ENCODE results near the gene KLF7. TPM values are rescaled to one million over a fixed set of nuclear protein-coding genes. Genes with fewer than 3 reads are reported as not detected.

Gene KLF7
- total RNA-seq, 1 experiment from 2014 or later = 17.1 TPM

DNA sequence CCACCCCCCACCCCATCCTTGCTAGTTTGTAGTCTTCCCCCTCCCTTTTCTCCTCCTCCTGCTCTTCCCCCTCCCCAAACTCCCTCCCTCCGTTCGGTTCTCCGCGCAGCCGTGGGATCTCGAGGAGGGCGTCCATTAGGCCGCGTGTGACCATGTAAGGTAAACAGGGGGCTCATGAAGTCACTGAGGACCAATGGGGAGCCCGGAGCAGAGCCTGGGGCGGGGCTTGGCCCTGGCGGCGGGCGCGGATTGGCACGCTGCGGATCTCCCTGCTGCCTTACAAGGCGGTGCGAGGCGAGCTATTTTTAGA, 246 bp upstream of the KLF7 start:
- CTCF ChIA-PET = interaction anchor here (0.5 kb wide), 1 partner anchor 114 kb away, joined by 3 read pairs; no protein-coding TSS in a partner anchor
- in situ Hi-C loops (cut with HindIII; ENCODE audit: low pct_unique_long_range_greater_than_20kb, low sequenced_read_pairs) = no loop called here
- BruUV-seq (replicated peaks) = no TSS peak
- H3K27ac ChIP-seq (ENCODE audit: low read length) = no peak overlapping the region
- no peaks in the 10 kb centered on the region for H3K9me3 ChIP-seq (ENCODE audit: control insufficient read depth, insufficient read depth, low read depth, low read length)
- TF ChIP-seq, protein P1, sequence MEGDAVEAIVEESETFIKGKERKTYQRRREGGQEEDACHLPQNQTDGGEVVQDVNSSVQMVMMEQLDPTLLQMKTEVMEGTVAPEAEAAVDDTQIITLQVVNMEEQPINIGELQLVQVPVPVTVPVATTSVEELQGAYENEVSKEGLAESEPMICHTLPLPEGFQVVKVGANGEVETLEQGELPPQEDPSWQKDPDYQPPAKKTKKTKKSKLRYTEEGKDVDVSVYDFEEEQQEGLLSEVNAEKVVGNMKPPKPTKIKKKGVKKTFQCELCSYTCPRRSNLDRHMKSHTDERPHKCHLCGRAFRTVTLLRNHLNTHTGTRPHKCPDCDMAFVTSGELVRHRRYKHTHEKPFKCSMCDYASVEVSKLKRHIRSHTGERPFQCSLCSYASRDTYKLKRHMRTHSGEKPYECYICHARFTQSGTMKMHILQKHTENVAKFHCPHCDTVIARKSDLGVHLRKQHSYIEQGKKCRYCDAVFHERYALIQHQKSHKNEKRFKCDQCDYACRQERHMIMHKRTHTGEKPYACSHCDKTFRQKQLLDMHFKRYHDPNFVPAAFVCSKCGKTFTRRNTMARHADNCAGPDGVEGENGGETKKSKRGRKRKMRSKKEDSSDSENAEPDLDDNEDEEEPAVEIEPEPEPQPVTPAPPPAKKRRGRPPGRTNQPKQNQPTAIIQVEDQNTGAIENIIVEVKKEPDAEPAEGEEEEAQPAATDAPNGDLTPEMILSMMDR (IDR thresholded peaks at IDR 0.05) = no peak
- TF ChIP-seq, protein P2, sequence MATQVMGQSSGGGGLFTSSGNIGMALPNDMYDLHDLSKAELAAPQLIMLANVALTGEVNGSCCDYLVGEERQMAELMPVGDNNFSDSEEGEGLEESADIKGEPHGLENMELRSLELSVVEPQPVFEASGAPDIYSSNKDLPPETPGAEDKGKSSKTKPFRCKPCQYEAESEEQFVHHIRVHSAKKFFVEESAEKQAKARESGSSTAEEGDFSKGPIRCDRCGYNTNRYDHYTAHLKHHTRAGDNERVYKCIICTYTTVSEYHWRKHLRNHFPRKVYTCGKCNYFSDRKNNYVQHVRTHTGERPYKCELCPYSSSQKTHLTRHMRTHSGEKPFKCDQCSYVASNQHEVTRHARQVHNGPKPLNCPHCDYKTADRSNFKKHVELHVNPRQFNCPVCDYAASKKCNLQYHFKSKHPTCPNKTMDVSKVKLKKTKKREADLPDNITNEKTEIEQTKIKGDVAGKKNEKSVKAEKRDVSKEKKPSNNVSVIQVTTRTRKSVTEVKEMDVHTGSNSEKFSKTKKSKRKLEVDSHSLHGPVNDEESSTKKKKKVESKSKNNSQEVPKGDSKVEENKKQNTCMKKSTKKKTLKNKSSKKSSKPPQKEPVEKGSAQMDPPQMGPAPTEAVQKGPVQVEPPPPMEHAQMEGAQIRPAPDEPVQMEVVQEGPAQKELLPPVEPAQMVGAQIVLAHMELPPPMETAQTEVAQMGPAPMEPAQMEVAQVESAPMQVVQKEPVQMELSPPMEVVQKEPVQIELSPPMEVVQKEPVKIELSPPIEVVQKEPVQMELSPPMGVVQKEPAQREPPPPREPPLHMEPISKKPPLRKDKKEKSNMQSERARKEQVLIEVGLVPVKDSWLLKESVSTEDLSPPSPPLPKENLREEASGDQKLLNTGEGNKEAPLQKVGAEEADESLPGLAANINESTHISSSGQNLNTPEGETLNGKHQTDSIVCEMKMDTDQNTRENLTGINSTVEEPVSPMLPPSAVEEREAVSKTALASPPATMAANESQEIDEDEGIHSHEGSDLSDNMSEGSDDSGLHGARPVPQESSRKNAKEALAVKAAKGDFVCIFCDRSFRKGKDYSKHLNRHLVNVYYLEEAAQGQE (IDR thresholded peaks at IDR 0.05; ENCODE audit: insufficient read depth in 1 of 2, low read depth in 2 of 2, low read length in 1 of 2) = no peak
- TF ChIP-seq TCF7L2 (IDR thresholded peaks at IDR 0.05; ENCODE audit: low read depth, low read length) = no peak
- no peak for TF ChIP-seq POLR2AphosphoS5 (IDR thresholded peaks at IDR 0.05; ENCODE audit: low read depth, low read length)
- 0 out of 2 replicates have a peak, but pooled peaks have one; percentile 21 for TF ChIP-seq SIN3A (IDR thresholded peaks at IDR 0.05; ENCODE audit: borderline replicate concordance, insufficient read depth, low read depth, low read length)
- no peaks in the 10 kb centered on the region for H3K27me3 ChIP-seq (ENCODE audit: control insufficient read depth, insufficient read depth, low read length)
- ATAC-seq (peak; percentile 89), DNase-seq (ENCODE audit: low read depth, low spot score) (peak; percentile 97)
- POLR2A ChIA-PET = interaction anchor here (0.5 to 0.7 kb wide), 4 partner anchors 13 to 665 kb away, joined by 3 to 4 read pairs (median 3); no protein-coding TSS in a partner anchor
- H3K4me3 ChIP-seq (ENCODE audit: low read depth in 2 of 2, low read length in 2 of 2) = peak overlapping the region; percentile 72 to 74
- intact Hi-C loops (cut with micrococcal nuclease; ENCODE audit: unreplicated experiment) = loop anchor here (5.0 to 10.0 kb wide), 2 partner anchors 184 to 361 kb away; no protein-coding TSS in a partner anchor
- peaks cover 32% of the 10 kb centered on the region for H3K4me1 ChIP-seq (ENCODE audit: control insufficient read depth, insufficient read depth, low read length)
- no peaks in the 10 kb centered on the region for H3K36me3 ChIP-seq (ENCODE audit: control insufficient read depth, insufficient read depth, low read length)

DNA sequence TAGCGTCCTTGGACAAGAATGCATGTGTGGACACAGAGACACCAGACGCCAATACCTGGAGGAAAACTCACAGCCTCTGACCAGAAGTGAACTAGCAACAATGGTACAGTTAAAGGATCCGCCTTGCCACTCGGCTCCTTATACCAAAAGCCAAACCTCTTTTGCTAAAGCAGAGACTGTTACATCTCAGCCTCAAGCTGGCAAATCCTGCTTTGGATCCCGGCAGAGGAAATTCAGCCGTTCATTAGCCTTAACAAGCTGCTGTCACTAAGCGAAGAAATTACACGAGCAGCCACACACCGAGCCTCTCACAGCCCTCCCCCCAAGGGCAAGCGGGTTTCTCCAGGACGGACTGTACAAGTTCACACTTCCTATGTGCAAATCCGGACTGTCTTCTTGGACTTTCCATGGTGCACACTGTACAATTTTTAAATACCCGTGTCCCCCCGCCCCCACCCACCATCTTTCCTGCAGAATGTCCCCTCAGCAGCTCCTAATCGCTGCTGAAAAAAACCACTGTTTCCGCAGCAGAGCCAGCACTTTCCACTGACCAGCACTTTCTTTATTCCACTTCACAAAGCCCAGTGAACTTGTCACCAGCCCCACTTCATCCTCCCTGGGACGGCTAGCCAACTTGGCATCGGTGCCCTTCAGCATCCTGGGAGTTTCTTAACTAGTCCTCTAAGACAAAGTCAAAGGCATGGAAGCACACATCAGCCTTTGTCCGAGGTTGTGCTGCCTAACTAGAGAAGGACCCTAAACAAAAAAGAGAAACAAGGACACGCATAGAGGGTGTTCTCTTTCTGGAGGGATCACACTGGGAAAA, 1.5 kb downstream of the KLF7 start:
- peak; percentile 20 for ATAC-seq
- BruUV-seq (replicated peaks) = no TSS peak
- Histone ChIP-seq H3K27ac (ENCODE audit: low read length) (peak overlapping the region; percentile 93), H3K4me3 (ENCODE audit: low read depth in 2 of 2, low read length in 2 of 2) (peak overlapping the region; percentile 71 to 74), H3K4me1 (ENCODE audit: control insufficient read depth, insufficient read depth, low read length) (peaks cover 42% of the 10 kb centered on the region), H3K27me3 (ENCODE audit: control insufficient read depth, insufficient read depth, low read length) (no peaks in the 10 kb centered on the region), H3K36me3 (ENCODE audit: control insufficient read depth, insufficient read depth, low read length) (no peaks in the 10 kb centered on the region), H3K9me3 (ENCODE audit: control insufficient read depth, insufficient read depth, low read depth, low read length) (no peaks in the 10 kb centered on the region)
- CTCF ChIA-PET = interaction anchor here (0.6 kb wide), 1 partner anchor 978 kb away, joined by 8 read pairs; no protein-coding TSS in a partner anchor
- TF ChIP-seq TCF7L2 (IDR thresholded peaks at IDR 0.05; ENCODE audit: low read depth, low read length) = no peak
- TF ChIP-seq SIN3A (IDR thresholded peaks at IDR 0.05; ENCODE audit: borderline replicate concordance, insufficient read depth, low read depth, low read length) = 0 out of 2 replicates have a peak, but pooled peaks have one; percentile 32
- no peak for DNase-seq (ENCODE audit: low read depth, low spot score)
- intact Hi-C loops (cut with micrococcal nuclease; ENCODE audit: unreplicated experiment) (loop anchor here (5.0 to 10.0 kb wide), 2 partner anchors 313 to 359 kb away; no protein-coding TSS in a partner anchor), in situ Hi-C loops (cut with HindIII; ENCODE audit: low pct_unique_long_range_greater_than_20kb, low sequenced_read_pairs) (no loop called here)
- POLR2A ChIA-PET = interaction anchor here (0.6 to 0.7 kb wide), 2 partner anchors 339 to 366 kb away, joined by 3 to 4 read pairs; partner anchors contain the start of gene CREB1
